ENCODE data around the gene TNPO3.
"Not testable (repeated sequence)": the region's sequence is repeated elsewhere in the genome, so short reads cannot be mapped to it uniquely, and the experiment has no call there.

TNPO3 gene

GRCh38 chr7:129041142-129042085, 13.5 kb downstream of the TNPO3 start:
- Histone ChIP-seq H4K8ac (ENCODE audit: low read depth, low read length) (no peak overlapping the region), H4K12ac (ENCODE audit: low read depth, low read length) (peak overlapping the region; percentile 43), H3K79me2 (ENCODE audit: control insufficient read depth, insufficient read depth, low read length, poor library complexity) (peaks cover 7% of the 10 kb centered on the region), H3K4me3 (ENCODE audit: low read depth, low read length) (no peak overlapping the region), H3K27ac (ENCODE audit: low read depth, low read length) (no peak overlapping the region), H3K18ac (ENCODE audit: low read length) (no peak overlapping the region), H3K23ac (ENCODE audit: low read length) (no peak overlapping the region), H3K4ac (ENCODE audit: low read depth, low read length) (peak overlapping the region; percentile 89), H3K27me3 (ENCODE audit: insufficient read depth, low read length) (no peaks in the 10 kb centered on the region), H2BK5ac (ENCODE audit: low read depth, low read length, poor library complexity) (no peak overlapping the region), H3K9me3 (ENCODE audit: insufficient read depth, low read depth, low read length) (no peaks in the 10 kb centered on the region), H3K4me1 (ENCODE audit: control insufficient read depth in 1 of 2, insufficient read depth in 2 of 2, low read length in 2 of 2) (no peaks in the 10 kb centered on the region), H2BK12ac (ENCODE audit: low read length) (no peak overlapping the region), H3K79me1 (ENCODE audit: low read length) (no peaks in the 10 kb centered on the region), H2AFZ (ENCODE audit: insufficient read depth, low read length, poor library complexity) (no peak overlapping the region), H4K91ac (ENCODE audit: low read depth, low read length) (no peak overlapping the region), H3K9ac (ENCODE audit: low read length) (no peak overlapping the region), H3K36me3 (ENCODE audit: control insufficient read depth in 1 of 2, insufficient read depth in 2 of 2, low read length in 2 of 2) (peaks cover 3 to 5% of the 10 kb centered on the region in 2 experiments), H3K4me2 (ENCODE audit: low read length) (no peak overlapping the region), H2AK5ac (ENCODE audit: low read length) (no peak overlapping the region), H3K14ac (ENCODE audit: low read length) (no peak overlapping the region), H2BK120ac (ENCODE audit: insufficient read depth, low read length, poor library complexity) (no peak overlapping the region)
- no peak for DNase-seq
- WGBS (ENCODE audit: extremely low coverage, insufficient coverage, insufficient read length), result no CpG with 5 or more reads among the region's 3 CpGs

- not testable (repeated sequence) for H2BK120ac ChIP-seq (ENCODE audit: insufficient read depth, low read length, poor library complexity); H2AFZ ChIP-seq (ENCODE audit: insufficient read depth, low read length, poor library complexity)
- no CpG with 5 or more reads among the region's 2 CpGs for WGBS (ENCODE audit: extremely low coverage, insufficient coverage, insufficient read length)
Measured at GRCh38 chr7:129038468-129038867, 16.4 kb downstream of the TNPO3 start.

GRCh38 chr7:129037585-129037984, 17.3 kb downstream of the TNPO3 start:
- peaks cover 13 to 15% of the 10 kb centered on the region in 2 experiments for H3K36me3 ChIP-seq (ENCODE audit: control insufficient read depth in 1 of 2, insufficient read depth in 2 of 2, low read length in 2 of 2)
- no peak overlapping the region for H3K9ac ChIP-seq (ENCODE audit: low read length)
- no peak for DNase-seq
- no peak overlapping the region for H3K23ac ChIP-seq (ENCODE audit: low read length)
- no peaks in the 10 kb centered on the region for H3K9me3 ChIP-seq (ENCODE audit: insufficient read depth, low read depth, low read length)
- WGBS (ENCODE audit: extremely low coverage, insufficient coverage, insufficient read length), result no CpG with 5 or more reads among the region's 4 CpGs
- no peak overlapping the region for H4K8ac ChIP-seq (ENCODE audit: low read depth, low read length)
- H3K4me1 ChIP-seq (ENCODE audit: control insufficient read depth in 1 of 2, insufficient read depth in 2 of 2, low read length in 2 of 2), result no peaks in the 10 kb centered on the region
- no peak overlapping the region for H2AK5ac ChIP-seq (ENCODE audit: low read length)
- H3K27ac ChIP-seq (ENCODE audit: low read depth, low read length), result no peak overlapping the region
- no peak overlapping the region for H3K14ac ChIP-seq (ENCODE audit: low read length)
- H3K4me3 ChIP-seq (ENCODE audit: low read depth, low read length), result no peak overlapping the region
- H3K79me1 ChIP-seq (ENCODE audit: low read length), result no peaks in the 10 kb centered on the region
- no peak overlapping the region for H4K12ac ChIP-seq (ENCODE audit: low read depth, low read length)
- H3K4ac ChIP-seq (ENCODE audit: low read depth, low read length), result peak overlapping the region; percentile 20
- no peak overlapping the region for H3K18ac ChIP-seq (ENCODE audit: low read length)
- H2BK120ac ChIP-seq (ENCODE audit: insufficient read depth, low read length, poor library complexity), result no peak overlapping the region
- no peak overlapping the region for H4K91ac ChIP-seq (ENCODE audit: low read depth, low read length)
- peaks cover 5% of the 10 kb centered on the region for H3K79me2 ChIP-seq (ENCODE audit: control insufficient read depth, insufficient read depth, low read length, poor library complexity)
- H3K27me3 ChIP-seq (ENCODE audit: insufficient read depth, low read length), result no peaks in the 10 kb centered on the region
- no peak overlapping the region for H2BK12ac ChIP-seq (ENCODE audit: low read length)
- no peak overlapping the region for H2AFZ ChIP-seq (ENCODE audit: insufficient read depth, low read length, poor library complexity)
- no peak overlapping the region for H3K4me2 ChIP-seq (ENCODE audit: low read length)
- no peak overlapping the region for H2BK5ac ChIP-seq (ENCODE audit: low read depth, low read length, poor library complexity)

More at GRCh38 chr7:129038468-129038867, 16.4 kb downstream of the TNPO3 start:
- peaks cover 13 to 15% of the 10 kb centered on the region in 2 experiments for H3K36me3 ChIP-seq (ENCODE audit: control insufficient read depth in 1 of 2, insufficient read depth in 2 of 2, low read length in 2 of 2)
- H2BK12ac ChIP-seq (ENCODE audit: low read length); H3K79me2 ChIP-seq (ENCODE audit: control insufficient read depth, insufficient read depth, low read length, poor library complexity); H3K9me3 ChIP-seq (ENCODE audit: insufficient read depth, low read depth, low read length); H3K18ac ChIP-seq (ENCODE audit: low read length); H3K14ac ChIP-seq (ENCODE audit: low read length); H3K4me2 ChIP-seq (ENCODE audit: low read length); H3K79me1 ChIP-seq (ENCODE audit: low read length); H3K23ac ChIP-seq (ENCODE audit: low read length); H4K8ac ChIP-seq (ENCODE audit: low read depth, low read length); H3K27me3 ChIP-seq (ENCODE audit: insufficient read depth, low read length); H2BK5ac ChIP-seq (ENCODE audit: low read depth, low read length, poor library complexity); H3K9ac ChIP-seq (ENCODE audit: low read length); H3K4me1 ChIP-seq (ENCODE audit: control insufficient read depth in 1 of 2, insufficient read depth in 2 of 2, low read length in 2 of 2); DNase-seq; H4K12ac ChIP-seq (ENCODE audit: low read depth, low read length); H4K91ac ChIP-seq (ENCODE audit: low read depth, low read length); H2AK5ac ChIP-seq (ENCODE audit: low read length); H3K27ac ChIP-seq (ENCODE audit: low read depth, low read length); H3K4ac ChIP-seq (ENCODE audit: low read depth, low read length); H3K4me3 ChIP-seq (ENCODE audit: low read depth, low read length): not testable (repeated sequence)

GRCh38 chr7:129032017-129032416, 22.9 kb downstream of the TNPO3 start:
- no peak overlapping the region for H3K4me2 ChIP-seq (ENCODE audit: low read length)
- no CpG with 5 or more reads among the region's 1 CpG for WGBS (ENCODE audit: extremely low coverage, insufficient coverage, insufficient read length)

More at GRCh38 chr7:129032017-129032416, 22.9 kb downstream of the TNPO3 start:
- DNase-seq, result no peak
- Histone ChIP-seq H3K4me3 (ENCODE audit: low read depth, low read length) (no peak overlapping the region), H3K4ac (ENCODE audit: low read depth, low read length) (no peak overlapping the region), H3K9me3 (ENCODE audit: insufficient read depth, low read depth, low read length) (no peaks in the 10 kb centered on the region), H3K9ac (ENCODE audit: low read length) (no peak overlapping the region), H3K27me3 (ENCODE audit: insufficient read depth, low read length) (no peaks in the 10 kb centered on the region), H2AK5ac (ENCODE audit: low read length) (no peak overlapping the region), H2BK120ac (ENCODE audit: insufficient read depth, low read length, poor library complexity) (no peak overlapping the region), H3K23ac (ENCODE audit: low read length) (no peak overlapping the region), H4K12ac (ENCODE audit: low read depth, low read length) (no peak overlapping the region), H2AFZ (ENCODE audit: insufficient read depth, low read length, poor library complexity) (no peak overlapping the region), H3K4me1 (ENCODE audit: control insufficient read depth in 1 of 2, insufficient read depth in 2 of 2, low read length in 2 of 2) (no peaks in the 10 kb centered on the region), H3K18ac (ENCODE audit: low read length) (no peak overlapping the region), H3K14ac (ENCODE audit: low read length) (no peak overlapping the region), H3K27ac (ENCODE audit: low read depth, low read length) (no peak overlapping the region), H4K8ac (ENCODE audit: low read depth, low read length) (no peak overlapping the region), H3K79me1 (ENCODE audit: low read length) (no peaks in the 10 kb centered on the region), H2BK5ac (ENCODE audit: low read depth, low read length, poor library complexity) (no peak overlapping the region), H3K79me2 (ENCODE audit: control insufficient read depth, insufficient read depth, low read length, poor library complexity) (peaks cover 3% of the 10 kb centered on the region), H2BK12ac (ENCODE audit: low read length) (no peak overlapping the region), H4K91ac (ENCODE audit: low read depth, low read length) (no peak overlapping the region), H3K36me3 (ENCODE audit: control insufficient read depth in 1 of 2, insufficient read depth in 2 of 2, low read length in 2 of 2) (peaks cover 11 to 13% of the 10 kb centered on the region in 2 experiments)

All from trophoblast cell (in vitro differentiated cells and primary cell).